Stomach (tissue), 9 donors: Measurements from ENCODE around the gene GSTA1. TPM values are rescaled to one million over a fixed set of nuclear protein-coding genes. Genes with fewer than 3 reads are reported as not detected.
"Not testable (repeated sequence)": the region's sequence is repeated elsewhere in the genome, so short reads cannot be mapped to it uniquely, and the experiment has no call there.

Experiments used
- DNase-seq, 2 donors: peaks; one replicate each; pipeline versions ENCODE4 v3.0.0 to v3.0.0-alpha.2; 2013 to 2019
- H3K27ac ChIP-seq, 5 donors: fragments of 200-600 bp in 4 of 5; sonication (generic) in 4 of 5; one replicate each; pipeline ENCODE4 v1.5.1; 2013 to 2019; ENCODE audit warnings: mild to moderate bottlenecking in 1 of 5, moderate library complexity in 1 of 5
- H3K27me3 ChIP-seq, 3 donors: fragments of 200-600 bp; sonication (generic); one replicate each; pipeline ENCODE4 v1.5.1; 2017 to 2019; ENCODE audit warnings: mixed run types in 1 of 3
- H3K36me3 ChIP-seq, 4 donors: fragments of 200-600 bp; sonication (generic); 1 replicate in 3 of 4; 2 replicates in 1 of 4; pipeline ENCODE4 v1.5.1; 2016 to 2019
- H3K4me1 ChIP-seq, 4 donors: fragments of 200-600 bp; sonication (generic); one replicate each; pipeline ENCODE4 v1.5.1; 2016 to 2019
- H3K4me3 ChIP-seq, 4 donors: fragments of 200-600 bp; sonication (generic) in 3 of 4; one replicate each; pipeline ENCODE4 v1.5.1; 2016 to 2019; ENCODE audit warnings: mild to moderate bottlenecking in 1 of 4
- H3K9me3 ChIP-seq, 4 donors: fragments of 200-600 bp; sonication (generic); one replicate each; pipeline ENCODE4 v1.5.1; 2016 to 2019
- CTCF ChIP-seq, 7 experiments: fragments of 450-650 bp in 4 of 7; fragments of 200-600 bp in 3 of 7; sonication (generic) in 3 of 7; IDR thresholded peaks; one replicate each; pipeline ENCODE4 v1.5.1; 2016 to 2019; ENCODE audit warnings: antibody characterized with exemption in 7 of 7, control low read depth in 2 of 7, mild to moderate bottlenecking in 1 of 7
- EP300 ChIP-seq: sonication (generic); formaldehyde crosslinking; IDR thresholded peaks from one replicate; pipeline ENCODE4 v1.6.1; 2017; ENCODE audit warnings: antibody characterized with exemption
- POLR2A ChIP-seq, 4 donors: fragments of 450-650 bp; IDR thresholded peaks; one replicate each; pipeline ENCODE4 v1.6.1; 2016; ENCODE audit warnings: antibody characterized with exemption in 4 of 4, control low read depth in 2 of 4, mild to moderate bottlenecking in 1 of 4, moderate library complexity in 1 of 4
- POLR2AphosphoS5 ChIP-seq, 3 donors: sonication (generic); formaldehyde crosslinking; IDR thresholded peaks; one replicate each; pipeline ENCODE4 v1.6.1; 2016; ENCODE audit warnings: antibody characterized with exemption in 3 of 3
- WGBS, 5 donors: extraction: QIAGEN DNeasy Blood & Tissue Kit in 3 of 5; methylation state at CpG; one replicate each; pipeline versions ENCODE4 v1.1.5 to v1.1.7; 2013 to 2018; 5-methylcytosine and 5-hydroxymethylcytosine counted together
- intact Hi-C: fragments of 100-400 bp; cut with DNase I; formaldehyde crosslinking; loops from one replicate; pipeline ENCODE4 v1.15.1; 2023; ENCODE audit warnings: low total_unique reads
- polyA plus RNA-seq, 3 donors: library from polyadenylated mRNA; stranded (reverse); fragments of 200-250 nt; gene quantifications; one replicate each; pipeline ENCODE4 v1.2.3, GENCODE V29; 2013
- total RNA-seq, 5 donors: library from RNA; depleted of rRNA; stranded (reverse); fragments of >200 nt; gene quantifications; one replicate each; pipeline versions ENCODE4 v1.1.0 to v1.2.3, GENCODE V29; 2014 to 2016
- donor health status: healthy with polysubstance abuse.
- donor health status: Bipolar disorder and iron deficiency.
- donor health status: healthy.

Gene GSTA1
- total and polyA plus RNA-seq, 8 donors = 8.2 to 292 (median 107) TPM; not detected in 1

GRCh38 chr6:52786249-52786956 is 17.2 kb downstream of the GSTA1 start:
- no peak overlapping the region for H3K4me3 ChIP-seq
- H3K27me3 ChIP-seq = no peaks in the 10 kb centered on the region
- TF ChIP-seq EP300 (no peak), POLR2AphosphoS5 (IDR thresholded peaks at IDR 0.05) (no peak), CTCF (IDR thresholded peaks at IDR 0.05) (no peak), POLR2A (IDR thresholded peaks at IDR 0.05) (no peak)
- intact Hi-C loops = no loop called here
- no peaks in the 10 kb centered on the region for H3K36me3 ChIP-seq
- peak overlapping the region in 3 of 5 donors; percentile 0 to 59 (median 10) for H3K27ac ChIP-seq
- 92 to 98% (median 94%) methylated on average over 22 to 24 of the region's 24 CpGs for WGBS, 5 donors
- peaks cover 0 to 9% (median 5%) of the 10 kb centered on the region in 4 donors for H3K4me1 ChIP-seq
- DNase-seq = no peak
- no peaks in the 10 kb centered on the region for H3K9me3 ChIP-seq

GRCh38 chr6:52782696-52783274 is 20.8 kb downstream of the GSTA1 start:
- H3K27me3 ChIP-seq, H3K36me3 ChIP-seq, intact Hi-C loops, H3K4me1 ChIP-seq, H3K4me3 ChIP-seq, H3K9me3 ChIP-seq: not testable (repeated sequence)
- peak in 1 of 2 donors; percentile 52 for DNase-seq
- WGBS, 5 donors = 10 to 37% (median 20%) methylated on average over 3 of the region's 3 CpGs
- peak overlapping the region in 1 of 5 donors; percentile 14 for H3K27ac ChIP-seq

GRCh38 chr6:52782209-52782608 is 21.4 kb downstream of the GSTA1 start:
- H3K9me3 ChIP-seq, H3K4me1 ChIP-seq, DNase-seq, intact Hi-C loops, H3K27ac ChIP-seq, H3K4me3 ChIP-seq, H3K27me3 ChIP-seq, H3K36me3 ChIP-seq: not testable (repeated sequence)

GRCh38 chr6:52779237-52779636 is 24.4 kb downstream of the GSTA1 start:
- Histone ChIP-seq H3K27me3 (no peaks in the 10 kb centered on the region), H3K4me3 (no peak overlapping the region), H3K4me1 (no peaks in the 10 kb centered on the region), H3K36me3 (no peaks in the 10 kb centered on the region), H3K27ac (no peak overlapping the region), H3K9me3 (no peaks in the 10 kb centered on the region)
- no peak for TF ChIP-seq CTCF (IDR thresholded peaks at IDR 0.05)
- no peak for TF ChIP-seq POLR2AphosphoS5 (IDR thresholded peaks at IDR 0.05)
- TF ChIP-seq POLR2A (IDR thresholded peaks at IDR 0.05) = no peak
- no peak for TF ChIP-seq EP300
- WGBS, 5 donors = 37 to 71% (median 58%) methylated on average over 1 of the region's 1 CpG
- intact Hi-C loops = no loop called here
- no peak for DNase-seq

GRCh38 chr6:52776711-52777351 is 26.8 kb downstream of the GSTA1 start:
- H3K4me3 ChIP-seq, H3K27me3 ChIP-seq, H3K9me3 ChIP-seq, H3K36me3 ChIP-seq, H3K4me1 ChIP-seq, intact Hi-C loops, H3K27ac ChIP-seq: not testable (repeated sequence)
- DNase-seq = peak in 1 of 2 donors; percentile 27
- 53 to 85% (median 74%) methylated on average over 8 to 9 of the region's 9 CpGs for WGBS, 5 donors

GRCh38 chr6:52769399-52769798 is 34.2 kb downstream of the GSTA1 start:
- H3K4me1 ChIP-seq, H3K4me3 ChIP-seq, intact Hi-C loops, DNase-seq, H3K36me3 ChIP-seq, H3K9me3 ChIP-seq, H3K27ac ChIP-seq, H3K27me3 ChIP-seq: not testable (repeated sequence)
- WGBS, 5 donors = 72 to 90% (median 74%) methylated on average over 4 of the region's 4 CpGs

- H3K36me3 ChIP-seq, DNase-seq, H3K4me1 ChIP-seq, H3K9me3 ChIP-seq, intact Hi-C loops, H3K4me3 ChIP-seq, H3K27me3 ChIP-seq, H3K27ac ChIP-seq: not testable (repeated sequence)
Measured at GRCh38 chr6:52767658-52768057, 36.0 kb downstream of the GSTA1 start.

- intact Hi-C loops, H3K36me3 ChIP-seq, H3K4me3 ChIP-seq, H3K9me3 ChIP-seq, H3K4me1 ChIP-seq, H3K27ac ChIP-seq, H3K27me3 ChIP-seq: not testable (repeated sequence)
- peak in 1 of 2 donors; percentile 60 for DNase-seq
- WGBS, 5 donors = 33 to 52% (median 36%) methylated on average over 2 of the region's 2 CpGs
Measured at GRCh38 chr6:52763322-52763916, 40.2 kb downstream of the GSTA1 start, which contains the start of gene GSTA2. Gene GSTA2 (minus strand): TSS chr6:52763475. CDS start chr6:52757947, 5,528 bp downstream.
